Vagina (tissue), 2 donors: ENCODE results near the gene SETBP1. TPM values are rescaled to one million over a fixed set of nuclear protein-coding genes. Genes with fewer than 3 reads are reported as not detected.

Experiments used
- DNase-seq, 2 donors: peaks; one replicate each; pipeline ENCODE4 v3.0.0-alpha.2; 2017; ENCODE audit errors: extremely low spot score in 2 of 2
- H3K27ac ChIP-seq: fragments of 200-600 bp; sonication (generic); one replicate; pipeline ENCODE4 v1.5.1; 2019
- H3K27me3 ChIP-seq: fragments of 200-600 bp; sonication (generic); one replicate; pipeline ENCODE4 v1.5.1; 2019
- H3K36me3 ChIP-seq, 2 donors: fragments of 200-600 bp; sonication (generic); one replicate each; pipeline ENCODE4 v1.5.1; 2017 to 2019
- H3K4me1 ChIP-seq: fragments of 200-600 bp; sonication (generic); one replicate; pipeline ENCODE4 v1.5.1; 2019
- H3K4me3 ChIP-seq, 2 donors: fragments of 200-600 bp; sonication (generic); 1 replicate in 1 of 2; 2 replicates in 1 of 2; pipeline ENCODE4 v1.5.1; 2016 to 2019
- H3K9me3 ChIP-seq: fragments of 200-600 bp; sonication (generic); one replicate; pipeline ENCODE4 v1.5.1; 2019
- CTCF ChIP-seq, 3 experiments: fragments of 450-650 bp in 2 of 3; fragments of 200-600 bp in 1 of 3; sonication (generic) in 1 of 3; IDR thresholded peaks; one replicate each; pipeline ENCODE4 v1.5.1; 2017 to 2019; ENCODE audit warnings: antibody characterized with exemption in 3 of 3, mild to moderate bottlenecking in 2 of 3, moderate library complexity in 2 of 3
- POLR2A ChIP-seq, 2 donors: fragments of 450-650 bp; IDR thresholded peaks; one replicate each; pipeline ENCODE4 v1.6.1; 2017; ENCODE audit warnings: antibody characterized with exemption in 2 of 2, mild to moderate bottlenecking in 2 of 2, moderate library complexity in 2 of 2
- POLR2AphosphoS5 ChIP-seq, 2 donors: sonication (generic); formaldehyde crosslinking; IDR thresholded peaks; one replicate each; pipeline ENCODE4 v1.9.0; 2017; ENCODE audit warnings: antibody characterized with exemption in 2 of 2, mild to moderate bottlenecking in 2 of 2, low read depth in 1 of 2; ENCODE audit not compliant: insufficient read depth in 1 of 2
- intact Hi-C: fragments of 100-400 bp; cut with DNase I; formaldehyde crosslinking; loops from one replicate; pipeline ENCODE4 v1.15.1; 2023
- total RNA-seq: library from RNA; depleted of rRNA; stranded (reverse); fragments of >200 nt; gene quantifications from one replicate; pipeline ENCODE4 v1.2.3, GENCODE V29; 2016

The SETBP1 gene
- total RNA-seq, 1 donor from 2014 or later: 38.1 TPM

DNA sequence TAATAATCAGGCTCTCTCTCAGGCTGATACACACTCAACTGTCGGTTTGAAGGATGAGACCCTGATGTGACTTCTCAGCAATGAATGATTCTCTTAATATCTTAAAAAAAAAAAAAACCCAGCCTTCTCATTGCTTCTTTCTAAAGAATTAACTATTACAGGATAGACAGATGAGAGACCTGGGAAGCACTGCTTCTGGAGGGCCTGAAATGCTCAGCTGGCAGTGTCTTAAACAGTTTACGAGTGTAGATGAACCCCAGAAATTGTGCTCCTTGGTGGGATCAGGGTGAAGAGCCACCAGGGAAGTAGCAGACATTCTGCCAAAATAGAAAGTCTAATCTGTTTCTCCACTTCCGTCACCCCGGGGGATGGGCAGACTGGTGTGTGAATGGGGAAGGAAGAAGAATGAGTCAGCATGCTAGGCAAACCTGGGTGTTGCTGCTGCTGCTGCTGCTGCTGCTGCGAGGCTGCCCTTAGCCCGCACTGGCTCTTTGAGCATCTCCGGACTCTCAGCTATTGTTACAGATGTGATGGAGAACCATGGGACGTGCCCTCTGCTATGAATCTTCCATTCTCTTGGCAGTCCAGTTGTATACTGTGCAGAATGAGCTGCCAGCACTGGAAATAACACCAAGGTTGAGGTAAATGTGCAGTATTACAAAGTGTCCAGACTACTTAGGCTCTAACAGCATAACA lies 158.4 kb downstream of the SETBP1 start:
- Histone ChIP-seq H3K27me3 (no peaks in the 10 kb centered on the region), H3K4me3 (no peak overlapping the region), H3K36me3 (no peaks in the 10 kb centered on the region), H3K27ac (peak overlapping the region; percentile 22), H3K9me3 (no peaks in the 10 kb centered on the region), H3K4me1 (peaks cover 52% of the 10 kb centered on the region)
- intact Hi-C loops: no loop called here
- DNase-seq: no peak
- TF ChIP-seq POLR2AphosphoS5 (IDR thresholded peaks at IDR 0.05; ENCODE audit: insufficient read depth in 1 of 2, low read depth in 1 of 2) (no peak), CTCF (IDR thresholded peaks at IDR 0.05) (no peak), POLR2A (IDR thresholded peaks at IDR 0.05) (no peak)

- no peaks in the 10 kb centered on the region for H3K36me3 ChIP-seq
- peak overlapping the region; percentile 33 for H3K27ac ChIP-seq
- no peak overlapping the region for H3K4me3 ChIP-seq
- DNase-seq: no peak
- no peaks in the 10 kb centered on the region for H3K27me3 ChIP-seq
- intact Hi-C loops: no loop called here
- H3K9me3 ChIP-seq: no peaks in the 10 kb centered on the region
- TF ChIP-seq POLR2A (IDR thresholded peaks at IDR 0.05) (no peak), CTCF (IDR thresholded peaks at IDR 0.05) (no peak), POLR2AphosphoS5 (IDR thresholded peaks at IDR 0.05; ENCODE audit: insufficient read depth in 1 of 2, low read depth in 1 of 2) (no peak)
- peaks cover 53% of the 10 kb centered on the region for H3K4me1 ChIP-seq
Observed at GRCh38 chr18:44840058-44840790, 159.5 kb downstream of the SETBP1 start.

- DNase-seq: no peak
- Histone ChIP-seq H3K9me3 (no peaks in the 10 kb centered on the region), H3K36me3 (no peaks in the 10 kb centered on the region), H3K4me3 (no peak overlapping the region), H3K27ac (peak overlapping the region; percentile 33), H3K27me3 (no peaks in the 10 kb centered on the region), H3K4me1 (peaks cover 45% of the 10 kb centered on the region)
- intact Hi-C loops: no loop called here
- no peak for TF ChIP-seq POLR2A (IDR thresholded peaks at IDR 0.05)
- TF ChIP-seq CTCF (IDR thresholded peaks at IDR 0.05): no peak
Observed at GRCh38 chr18:44841221-44841620, 160.5 kb downstream of the SETBP1 start.

GRCh38 chr18:44841752-44842587 lies 161.3 kb downstream of the SETBP1 start:
- no peak overlapping the region for H3K4me3 ChIP-seq
- H3K4me1 ChIP-seq: peaks cover 45% of the 10 kb centered on the region
- no peaks in the 10 kb centered on the region for H3K27me3 ChIP-seq
- no peaks in the 10 kb centered on the region for H3K9me3 ChIP-seq
- no peak for DNase-seq
- no peak overlapping the region for H3K27ac ChIP-seq
- H3K36me3 ChIP-seq: no peaks in the 10 kb centered on the region
- intact Hi-C loops: no loop called here
- TF ChIP-seq POLR2AphosphoS5 (IDR thresholded peaks at IDR 0.05; ENCODE audit: insufficient read depth in 1 of 2, low read depth in 1 of 2): no peak
- no peak for TF ChIP-seq POLR2A (IDR thresholded peaks at IDR 0.05)
- no peak for TF ChIP-seq CTCF (IDR thresholded peaks at IDR 0.05)
